ENCODE data around the gene RPS6KA5.
"Not testable (repeated sequence)": the region's sequence is repeated elsewhere in the genome, so short reads cannot be mapped to it uniquely, and the experiment has no call there.

Gene RPS6KA5

GRCh38 chr14:91060351-91061055 is at the start of gene RPS6KA5:
TSS of gene RPS6KA5 (minus strand) at chr14:91060641. CDS start at chr14:91060434, 207 bp downstream.
- peak; percentile 100 for DNase-seq

GRCh38 chr14:91108941-91109611 is 48.6 kb upstream of the RPS6KA5 start:
- DNase-seq: no peak

- DNase-seq: no peak
These were observed 42.7 kb upstream of the RPS6KA5 start for GRCh38 chr14:91103116-91103515.

- no peak for DNase-seq
These were observed 39.7 kb upstream of the RPS6KA5 start for GRCh38 chr14:91100102-91100501.

GRCh38 chr14:91098591-91098990 is 38.1 kb upstream of the RPS6KA5 start:
- DNase-seq: no peak

GRCh38 chr14:91097657-91098056 is 37.2 kb upstream of the RPS6KA5 start:
- DNase-seq: not testable (repeated sequence)

GRCh38 chr14:91095178-91095577 is 34.7 kb upstream of the RPS6KA5 start:
- no peak for DNase-seq

GRCh38 chr14:91094772-91095171 is 34.3 kb upstream of the RPS6KA5 start:
- no peak for DNase-seq

- DNase-seq: not testable (repeated sequence)
These were observed 33.5 kb upstream of the RPS6KA5 start for GRCh38 chr14:91093743-91094472.

- DNase-seq: no peak
These were observed 31.6 kb upstream of the RPS6KA5 start for GRCh38 chr14:91092073-91092472.

- no peak for DNase-seq
These were observed 30.3 kb upstream of the RPS6KA5 start for GRCh38 chr14:91090743-91091142.

GRCh38 chr14:91089958-91090535 is 29.6 kb upstream of the RPS6KA5 start:
- peak; percentile 81 for DNase-seq

GRCh38 chr14:91088585-91089235 is 28.3 kb upstream of the RPS6KA5 start:
- DNase-seq: no peak

GRCh38 chr14:91087470-91087869 is 27.0 kb upstream of the RPS6KA5 start:
- not testable (repeated sequence) for DNase-seq

GRCh38 chr14:91084516-91084915 is 24.1 kb upstream of the RPS6KA5 start:
- no peak for DNase-seq

- no peak for DNase-seq
These were observed 21.8 kb upstream of the RPS6KA5 start for GRCh38 chr14:91082282-91082681.

- no peak for DNase-seq
These were observed 19.6 kb upstream of the RPS6KA5 start for GRCh38 chr14:91080071-91080470.

- DNase-seq: no peak
These were observed 17.8 kb upstream of the RPS6KA5 start for GRCh38 chr14:91078095-91078737.

- DNase-seq: no peak
These were observed 15.1 kb upstream of the RPS6KA5 start for GRCh38 chr14:91075553-91075952.

GRCh38 chr14:91070572-91070971 is 10.1 kb upstream of the RPS6KA5 start:
- no peak for DNase-seq

- DNase-seq: no peak
These were observed 8.2 kb upstream of the RPS6KA5 start for GRCh38 chr14:91068642-91069041.

GRCh38 chr14:91067186-91067585 is 6.7 kb upstream of the RPS6KA5 start:
- DNase-seq: no peak
